SK-N-MC (cell line): Measurements from ENCODE around the gene GRIK4.

ENCODE experiments used
- EZH2 ChIP-seq: fragments of 200-600 bp; sonication (generic); IDR thresholded peaks from one replicate; pipeline ENCODE4 v1.6.1; 2017; ENCODE audit warnings: antibody characterized with exemption
- FOXP2 ChIP-seq: optimal IDR thresholded peaks from 2 replicates; pipeline ENCODE3; 2011; ENCODE audit warnings: mild to moderate bottlenecking, moderate library complexity; ENCODE audit not compliant: insufficient read depth; ENCODE audit errors: extremely low read length, control extremely low read depth
- POLR2AphosphoS5 ChIP-seq: IDR thresholded peaks from 2 replicates; pipeline ENCODE4 v1.6.1; 2012; ENCODE audit warnings: mild to moderate bottlenecking, low read depth, low read length, borderline replicate concordance

DNA sequence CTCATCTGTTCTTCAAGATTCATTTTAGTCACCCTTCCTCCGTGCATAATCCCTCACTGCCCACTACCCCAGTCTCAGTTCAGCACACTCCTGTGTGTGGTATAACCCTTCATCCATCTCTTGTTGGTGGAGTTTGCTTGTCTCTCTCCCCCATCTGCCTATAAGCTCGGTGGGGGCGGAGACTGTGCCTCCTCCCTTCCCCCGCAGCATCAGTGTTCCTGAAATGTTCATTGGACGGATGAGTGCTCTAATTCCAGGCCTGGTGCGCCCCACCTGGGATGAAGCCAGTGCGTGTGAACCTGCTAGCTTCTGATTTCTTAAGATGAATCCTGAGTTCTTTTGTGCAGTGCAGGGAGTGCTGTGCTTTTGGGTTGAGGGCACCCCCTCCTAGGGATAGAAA, 100.0 kb downstream of the GRIK4 start:
- TF ChIP-seq POLR2AphosphoS5 (no peak), EZH2 (no peak), FOXP2 (no peak)
